ENCODE data around the gene HPS3. TPM values are rescaled to one million over a fixed set of nuclear protein-coding genes. Genes with fewer than 3 reads are reported as not detected.
A peak's percentile ranks its signal among the peaks of the same experiment; 100 is the strongest.

The HPS3 gene, protein sequence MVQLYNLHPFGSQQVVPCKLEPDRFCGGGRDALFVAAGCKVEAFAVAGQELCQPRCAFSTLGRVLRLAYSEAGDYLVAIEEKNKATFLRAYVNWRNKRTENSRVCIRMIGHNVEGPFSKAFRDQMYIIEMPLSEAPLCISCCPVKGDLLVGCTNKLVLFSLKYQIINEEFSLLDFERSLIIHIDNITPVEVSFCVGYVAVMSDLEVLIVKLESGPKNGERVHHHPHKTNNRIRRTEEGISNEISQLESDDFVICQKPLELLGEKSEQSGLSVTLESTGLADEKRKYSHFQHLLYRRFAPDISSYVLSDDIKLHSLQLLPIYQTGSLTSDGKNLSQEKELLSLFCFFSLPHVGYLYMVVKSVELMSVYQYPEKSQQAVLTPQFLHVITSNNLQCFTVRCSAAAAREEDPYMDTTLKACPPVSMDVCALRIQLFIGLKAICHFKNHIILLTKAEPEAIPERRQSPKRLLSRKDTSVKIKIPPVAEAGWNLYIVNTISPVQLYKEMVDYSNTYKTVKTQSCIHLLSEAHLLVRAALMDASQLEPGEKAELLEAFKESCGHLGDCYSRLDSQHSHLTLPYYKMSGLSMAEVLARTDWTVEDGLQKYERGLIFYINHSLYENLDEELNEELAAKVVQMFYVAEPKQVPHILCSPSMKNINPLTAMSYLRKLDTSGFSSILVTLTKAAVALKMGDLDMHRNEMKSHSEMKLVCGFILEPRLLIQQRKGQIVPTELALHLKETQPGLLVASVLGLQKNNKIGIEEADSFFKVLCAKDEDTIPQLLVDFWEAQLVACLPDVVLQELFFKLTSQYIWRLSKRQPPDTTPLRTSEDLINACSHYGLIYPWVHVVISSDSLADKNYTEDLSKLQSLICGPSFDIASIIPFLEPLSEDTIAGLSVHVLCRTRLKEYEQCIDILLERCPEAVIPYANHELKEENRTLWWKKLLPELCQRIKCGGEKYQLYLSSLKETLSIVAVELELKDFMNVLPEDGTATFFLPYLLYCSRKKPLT
- polyA plus RNA-seq (2011; rRNA removed) = 22.8 and 28.1 TPM in 2 replicates
- polyA minus RNA-seq (2011; rRNA and poly(A)+ RNA removed) = 14.3 and 18.1 TPM in 2 replicates

DNA sequence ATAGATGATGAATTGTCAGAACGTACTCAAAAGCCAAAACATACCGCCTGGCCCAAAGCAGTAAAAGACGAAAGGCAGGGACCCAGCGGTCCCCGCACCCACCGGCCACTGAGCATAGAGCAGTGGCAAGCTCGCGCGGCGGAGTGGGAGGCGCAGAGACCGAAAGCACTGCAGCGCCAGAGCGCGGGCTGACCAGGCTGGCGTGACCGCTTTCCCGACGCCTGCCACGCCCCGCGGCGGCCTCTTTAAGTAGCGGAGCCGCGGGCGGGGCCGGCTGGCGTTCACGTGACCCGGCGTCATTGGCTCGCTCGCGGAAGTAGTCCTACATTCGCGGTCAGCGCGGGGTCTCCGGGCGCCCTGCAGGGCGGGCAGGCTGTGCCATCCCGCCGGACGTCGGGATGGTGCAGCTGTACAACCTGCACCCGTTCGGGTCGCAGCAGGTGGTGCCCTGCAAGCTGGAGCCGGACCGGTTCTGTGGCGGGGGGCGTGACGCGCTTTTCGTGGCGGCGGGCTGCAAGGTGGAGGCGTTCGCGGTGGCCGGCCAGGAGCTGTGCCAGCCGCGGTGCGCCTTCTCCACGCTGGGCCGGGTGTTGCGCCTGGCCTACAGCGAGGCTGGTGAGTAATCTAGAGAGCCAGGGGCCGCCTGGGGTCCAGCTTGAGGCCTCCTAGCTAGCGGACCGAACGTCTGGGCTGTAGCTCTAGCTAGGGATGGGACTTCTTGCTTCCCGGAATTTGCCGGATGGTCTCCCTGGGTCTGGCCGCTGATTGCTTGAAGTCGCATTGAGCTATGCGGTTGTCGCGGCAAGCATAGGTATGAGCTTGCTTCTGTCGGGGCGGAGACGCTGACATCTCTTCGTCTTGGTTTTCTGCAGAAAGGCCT lies at the start of gene HPS3:
Gene HPS3, plus strand, starts transcription at position 313 of the 880 bp plus-strand sequence. Its CDS starts 86 bp downstream, at position 399.
- DNase-seq (ENCODE audit: low read depth, low spot score) = peak; percentile 66
- ChIA-PET POLR2A (interaction anchor here (0.6 to 1.3 kb wide), 4 partner anchors 9 to 272 kb away, joined by 3 to 13 read pairs (median 3); no protein-coding TSS in a partner anchor), CTCF (interaction anchor here (0.8 to 3.8 kb wide), 6 partner anchors 9 to 678 kb away, joined by 3 to 25 read pairs (median 8); no protein-coding TSS in a partner anchor)
- H3K9me3 ChIP-seq (ENCODE audit: control insufficient read depth, insufficient read depth, low read length) = no peaks in the 10 kb centered on the region
- TF ChIP-seq, protein P1, sequence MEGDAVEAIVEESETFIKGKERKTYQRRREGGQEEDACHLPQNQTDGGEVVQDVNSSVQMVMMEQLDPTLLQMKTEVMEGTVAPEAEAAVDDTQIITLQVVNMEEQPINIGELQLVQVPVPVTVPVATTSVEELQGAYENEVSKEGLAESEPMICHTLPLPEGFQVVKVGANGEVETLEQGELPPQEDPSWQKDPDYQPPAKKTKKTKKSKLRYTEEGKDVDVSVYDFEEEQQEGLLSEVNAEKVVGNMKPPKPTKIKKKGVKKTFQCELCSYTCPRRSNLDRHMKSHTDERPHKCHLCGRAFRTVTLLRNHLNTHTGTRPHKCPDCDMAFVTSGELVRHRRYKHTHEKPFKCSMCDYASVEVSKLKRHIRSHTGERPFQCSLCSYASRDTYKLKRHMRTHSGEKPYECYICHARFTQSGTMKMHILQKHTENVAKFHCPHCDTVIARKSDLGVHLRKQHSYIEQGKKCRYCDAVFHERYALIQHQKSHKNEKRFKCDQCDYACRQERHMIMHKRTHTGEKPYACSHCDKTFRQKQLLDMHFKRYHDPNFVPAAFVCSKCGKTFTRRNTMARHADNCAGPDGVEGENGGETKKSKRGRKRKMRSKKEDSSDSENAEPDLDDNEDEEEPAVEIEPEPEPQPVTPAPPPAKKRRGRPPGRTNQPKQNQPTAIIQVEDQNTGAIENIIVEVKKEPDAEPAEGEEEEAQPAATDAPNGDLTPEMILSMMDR (IDR thresholded peaks at IDR 0.05; ENCODE audit: low read depth, low read length) = no peak
- H3K27ac ChIP-seq (ENCODE audit: low read depth, low read length) = peak within 1 kb of the TSS; percentile 80
- peak within 1 kb of the TSS; percentile 81 for H3K4me3 ChIP-seq (ENCODE audit: low read depth, low read length)
- H3K27me3 ChIP-seq (ENCODE audit: control insufficient read depth, insufficient read depth, low read length) = no peaks in the 10 kb centered on the region

DNA sequence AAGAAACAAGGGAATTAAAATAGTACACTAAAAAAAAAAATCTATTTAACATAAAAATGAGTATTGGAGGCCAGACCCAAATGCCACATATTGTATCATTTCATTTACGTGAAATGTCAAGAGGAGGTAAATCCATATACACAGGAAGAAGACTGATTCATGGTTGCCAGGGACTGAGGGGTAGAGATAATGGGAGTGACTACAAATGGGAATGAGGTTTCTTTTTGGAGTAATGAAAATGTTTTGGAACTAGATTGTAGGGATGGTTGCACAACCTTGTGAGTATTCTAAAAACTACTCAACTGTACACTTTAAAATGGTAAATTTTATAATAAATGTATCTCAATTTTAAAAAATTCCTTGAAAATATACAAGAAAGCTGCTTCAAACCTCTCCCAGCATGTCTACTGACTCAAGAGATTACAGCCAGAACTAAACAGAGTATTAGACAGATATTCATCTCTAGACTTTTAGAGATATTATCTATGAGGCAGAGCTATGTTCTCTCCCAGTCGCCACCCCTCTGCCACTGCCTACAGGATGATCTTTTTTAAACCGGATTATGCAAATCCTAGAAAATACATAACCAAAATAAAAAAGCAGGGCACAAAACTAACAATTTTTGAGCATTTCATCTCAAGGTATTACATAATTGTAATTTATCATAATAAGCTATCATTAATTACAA lies 49.3 kb upstream of the HPS3 start:
- no peak overlapping the region for H3K4me3 ChIP-seq (ENCODE audit: low read depth, low read length)
- H3K9me3 ChIP-seq (ENCODE audit: control insufficient read depth, insufficient read depth, low read length) = no peaks in the 10 kb centered on the region
- no peak overlapping the region for H3K27ac ChIP-seq (ENCODE audit: low read depth, low read length)
- ChIA-PET POLR2A (no interaction called here), CTCF (no interaction called here)
- TF ChIP-seq, protein P1 (IDR thresholded peaks at IDR 0.05; ENCODE audit: low read depth, low read length) = no peak
- H3K27me3 ChIP-seq (ENCODE audit: control insufficient read depth, insufficient read depth, low read length) = no peaks in the 10 kb centered on the region
- DNase-seq (ENCODE audit: low read depth, low spot score) = no peak

DNA sequence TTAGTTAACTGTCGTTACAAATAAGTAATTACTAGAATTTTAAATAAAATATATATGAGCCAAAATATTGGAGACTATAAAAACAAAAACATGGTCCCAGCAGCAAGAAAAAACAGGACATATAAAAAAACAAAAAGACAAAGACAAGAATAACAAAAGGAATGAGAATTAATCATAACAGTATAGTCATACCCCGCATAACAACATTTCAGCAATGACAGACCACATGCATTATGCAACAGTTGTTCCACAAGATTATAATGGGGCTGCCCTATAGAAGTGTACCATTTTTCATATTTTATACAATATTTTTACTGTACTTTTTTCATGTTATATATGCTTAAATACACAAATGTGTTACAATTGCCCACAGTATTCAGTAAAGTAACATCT lies 48.7 kb upstream of the HPS3 start:
- Histone ChIP-seq H3K4me3 (ENCODE audit: low read depth, low read length) (no peak overlapping the region), H3K27me3 (ENCODE audit: control insufficient read depth, insufficient read depth, low read length) (no peaks in the 10 kb centered on the region), H3K9me3 (ENCODE audit: control insufficient read depth, insufficient read depth, low read length) (no peaks in the 10 kb centered on the region), H3K27ac (ENCODE audit: low read depth, low read length) (no peak overlapping the region)
- TF ChIP-seq, protein P1 (IDR thresholded peaks at IDR 0.05; ENCODE audit: low read depth, low read length) = no peak
- CTCF ChIA-PET = no interaction called here
- no peak for DNase-seq (ENCODE audit: low read depth, low spot score)
- POLR2A ChIA-PET = no interaction called here

DNA sequence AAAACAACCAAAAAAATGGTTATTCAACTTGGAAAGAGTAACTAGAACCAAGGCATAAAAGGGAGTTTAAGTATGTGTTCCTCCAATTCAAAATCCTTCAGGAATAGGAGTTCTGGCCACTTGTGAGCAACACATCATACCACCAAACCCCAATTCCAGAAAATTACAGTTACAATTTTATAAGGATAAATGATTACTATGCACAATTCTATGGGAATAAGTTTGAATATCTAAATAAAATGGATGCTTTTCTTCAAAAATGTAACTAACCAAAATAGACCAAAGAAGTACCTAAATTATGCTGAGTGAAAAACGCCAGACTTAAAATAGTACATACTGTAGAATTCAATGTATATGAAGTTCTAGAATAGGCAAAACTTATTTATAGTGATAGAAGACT lies 47.7 kb upstream of the HPS3 start:
- no peak overlapping the region for H3K4me3 ChIP-seq (ENCODE audit: low read depth, low read length)
- H3K9me3 ChIP-seq (ENCODE audit: control insufficient read depth, insufficient read depth, low read length) = peaks cover 3% of the 10 kb centered on the region; the same call in 1 of the 2 replicates
- no peaks in the 10 kb centered on the region for H3K27me3 ChIP-seq (ENCODE audit: control insufficient read depth, insufficient read depth, low read length)
- TF ChIP-seq, protein P1 (IDR thresholded peaks at IDR 0.05; ENCODE audit: low read depth, low read length) = no peak
- H3K27ac ChIP-seq (ENCODE audit: low read depth, low read length) = no peak overlapping the region
- CTCF ChIA-PET = no interaction called here
- POLR2A ChIA-PET = no interaction called here
- DNase-seq (ENCODE audit: low read depth, low spot score) = no peak

All from AG04450 (cell line).